GM12878 (cell line): ENCODE results near the gene PEX5. TPM values are rescaled to one million over a fixed set of nuclear protein-coding genes. Genes with fewer than 3 reads are reported as not detected.

Experiments
- ATAC-seq: fragments of 200-7000 bp; cut with Tn5 transposase; 3 replicates; pipeline ENCODE4 v1.9.1; 2020; ENCODE audit warnings: mild to moderate bottlenecking, moderate library complexity
- BruUV-seq: library from RNA; stranded (reverse); fragments of 400-500 nt; replicated peaks from 2 replicates; lab custom pipeline; 2021; lab: Mats Ljungman, UMichigan
- CTCF ChIA-PET: fragments of 300-600 bp; sonication (Branson Sonifier 250); formaldehyde crosslinking; extraction: SDS; loops from one replicate; lab custom pipeline; 2021; ENCODE audit warnings: inconsistent platforms; lab: Yijun Ruan, JAX
- POLR2A ChIA-PET: fragments of 350-600 bp; formaldehyde crosslinking; extraction: SDS; loops from one replicate; lab custom pipeline; 2021; ENCODE audit warnings: inconsistent platforms; lab: Charles Lee
- RAD21 ChIA-PET: fragments of 300-600 bp; sonication (Branson Sonifier 250); formaldehyde crosslinking; loops from one replicate; lab custom pipeline; 2023; ENCODE audit warnings: antibody characterized with exemption; ENCODE audit not compliant: unreplicated experiment; lab: Charles Lee
- SMC1A ChIA-PET: fragments of 300-600 bp; sonication (Branson Sonifier 250); formaldehyde crosslinking; loops from one replicate; lab custom pipeline; 2023; ENCODE audit not compliant: unreplicated experiment, uncharacterized antibody; lab: Charles Lee
- DNase-seq: peaks from one replicate; pipeline ENCODE4 v3.0.0-alpha.2; 2011; ENCODE audit warnings: low read depth, low spot score
- FAIRE-seq: peaks from 3 replicates; lab custom pipeline; 2011; peaks lifted over from hg19 to GRCh38; lab: Jason Lieb, UNC
- H2AFZ ChIP-seq: 2 replicates; pipeline ENCODE4 v1.6.0; 2011; ENCODE audit warnings: low read depth, low read length, control low read depth; ENCODE audit not compliant: control insufficient read depth
- H3K27ac ChIP-seq: 2 replicates; pipeline ENCODE4 v1.5.1; 2011; ENCODE audit warnings: control low read depth; ENCODE audit not compliant: control insufficient read depth, insufficient read depth
- H3K27me3 ChIP-seq, 2 experiments: replicated peaks in 1 of 2; 2 replicates each; pipeline versions ENCODE4 v1.6.0 to v1.6.1; 2011; ENCODE audit warnings: low read length in 1 of 2; ENCODE audit not compliant: control insufficient read depth in 2 of 2, insufficient read depth in 2 of 2
- H3K36me3 ChIP-seq, 2 experiments: 2 replicates each; pipeline ENCODE4 v1.5.1; 2011; ENCODE audit warnings: low read length in 1 of 2; ENCODE audit not compliant: control insufficient read depth in 2 of 2, insufficient read depth in 2 of 2
- H3K4me1 ChIP-seq: 2 replicates; pipeline ENCODE4 v1.6.1; 2011; ENCODE audit warnings: mild to moderate bottlenecking, low read length, moderate library complexity, mixed read lengths; ENCODE audit not compliant: control insufficient read depth, insufficient read depth
- H3K4me2 ChIP-seq: 2 replicates; pipeline ENCODE4 v1.6.0; 2011; ENCODE audit warnings: control low read depth; ENCODE audit not compliant: control insufficient read depth, insufficient read depth
- H3K4me3 ChIP-seq: fragments of 200-600 bp; sonication (generic); 2 replicates; pipeline ENCODE4 v1.5.1; 2016
- H3K79me2 ChIP-seq: 2 replicates; pipeline ENCODE4 v1.6.0; 2011; ENCODE audit warnings: low read length; ENCODE audit not compliant: control insufficient read depth, insufficient read depth
- H3K9ac ChIP-seq: 2 replicates; pipeline ENCODE4 v1.8.0; 2011; ENCODE audit warnings: low read length, control low read depth, mixed read lengths; ENCODE audit not compliant: control insufficient read depth, insufficient read depth
- H3K9me3 ChIP-seq: replicated peaks from 3 replicates; pipeline ENCODE4 v1.5.1; 2011; ENCODE audit warnings: mild to moderate bottlenecking, low read length; ENCODE audit not compliant: control insufficient read depth, insufficient read depth
- H4K20me1 ChIP-seq: 2 replicates; pipeline ENCODE4 v1.6.0; 2011; ENCODE audit not compliant: control insufficient read depth, insufficient read depth
- BMI1 ChIP-seq: fragments of 450-650 bp; IDR thresholded peaks from 2 replicates; pipeline ENCODE4 v1.6.1; 2016; ENCODE audit warnings: mild to moderate bottlenecking, moderate library complexity, borderline replicate concordance
- CBFB ChIP-seq: IDR thresholded peaks from 2 replicates; pipeline ENCODE4 v1.6.1; 2016; ENCODE audit warnings: antibody characterized with exemption, low read depth
- FOXM1 ChIP-seq: IDR thresholded peaks from 2 replicates; pipeline ENCODE4 v1.6.1; 2012; ENCODE audit warnings: low read depth, mild to moderate bottlenecking, inconsistent platforms, low read length, moderate library complexity
- JUNB ChIP-seq: IDR thresholded peaks from 2 replicates; pipeline ENCODE4 v1.6.1; 2016; ENCODE audit warnings: antibody characterized with exemption, mild to moderate bottlenecking
- RAD21 ChIP-seq: IDR thresholded peaks from 2 replicates; pipeline ENCODE4 v1.6.1; 2011; ENCODE audit warnings: mild to moderate bottlenecking, low read depth, low read length, moderate library complexity; ENCODE audit not compliant: insufficient read depth
- SIX5 ChIP-seq: IDR thresholded peaks from 2 replicates; pipeline ENCODE4 v1.6.1; 2011; ENCODE audit warnings: mild to moderate bottlenecking, low read depth, low read length, moderate library complexity; ENCODE audit not compliant: severe bottlenecking
- SMC3 ChIP-seq: IDR thresholded peaks from 2 replicates; pipeline ENCODE4 v1.6.1; 2011; ENCODE audit warnings: low read length, improper control_type of control experiment, borderline replicate concordance
- TBL1XR1 ChIP-seq: IDR thresholded peaks from 2 replicates; pipeline ENCODE4 v1.6.1; 2012; ENCODE audit warnings: low read depth, low read length, improper control_type of control experiment
- YY1 ChIP-seq: IDR thresholded peaks from 2 replicates; pipeline ENCODE4 v1.6.1; 2011; ENCODE audit warnings: low read depth, mild to moderate bottlenecking, low read length
- WGBS: methylation state at CpG from one replicate; pipeline ENCODE4 v1.1.6; 2016; ENCODE audit warnings: low lambda C conversion rate; ENCODE audit not compliant: insufficient replicate concordance, insufficient coverage; ENCODE audit errors: missing lambda C conversion rate; 5-methylcytosine and 5-hydroxymethylcytosine counted together
- in situ Hi-C: fragments of 300-500 bp; cut with MboI; formaldehyde crosslinking; loops from 9 replicates; pipeline ENCODE4 v1.14.3; 2018; ENCODE audit warnings: mixed read lengths
- intact Hi-C: fragments of 100-400 bp; cut with micrococcal nuclease; formaldehyde crosslinking; loops from one replicate; pipeline ENCODE4 v1.14.2; 2022; ENCODE audit not compliant: unreplicated experiment
- polyA plus RNA-seq, 11 experiments: library from polyadenylated mRNA; depleted of rRNA in 4 of 11; unstranded in 6 of 11; stranded (reverse) in 5 of 11; fragments of >200 nt; fragmentation: Nextera tagmentation in 4 of 11; fragmentation: Illumina TruSeq in 1 of 11; extraction: Ambion mirVana in 4 of 11; extraction: Trizol in 1 of 11; gene quantifications; 1 replicate in 1 of 11; 2 replicates in 10 of 11; pipeline versions ENCODE4 v1.2.1 to v1.2.3, GENCODE V29; 2011 to 2016; ENCODE audit warnings: inconsistent platforms in 2 of 11, missing spikeins in 2 of 11, low read depth in 1 of 11
- total RNA-seq, 4 experiments: library from RNA; depleted of rRNA in 3 of 4; stranded (reverse); fragments of >200 nt in 3 of 4; fragmentation: Illumina TruSeq in 1 of 4; extraction: Trizol in 1 of 4; gene quantifications; 2 replicates each; pipeline versions ENCODE4 v1.2.1 to v1.2.3, GENCODE V29; 2013 to 2021
- TF ChIP-seq, protein P1 (sequence below): fragments of 450-650 bp; IDR thresholded peaks from 2 replicates; pipeline ENCODE4 v1.6.1; 2017; ENCODE audit warnings: mild to moderate bottlenecking, low read depth, inconsistent platforms; ENCODE audit not compliant: poor library complexity, severe bottlenecking
- TF ChIP-seq, protein P2 (sequence below), 3 experiments: IDR thresholded peaks in 2 of 3; conservative IDR thresholded peaks in 1 of 3; 2 replicates each; pipeline ENCODE4 v1.5.1; 2011; ENCODE audit warnings: low read depth in 3 of 3, low read length in 3 of 3, mild to moderate bottlenecking in 3 of 3, control low read depth in 2 of 3, moderate library complexity in 2 of 3, inconsistent platforms in 1 of 3, mixed read lengths in 1 of 3; ENCODE audit not compliant: control insufficient read depth in 2 of 3, insufficient read depth in 1 of 3; ENCODE audit errors: extremely low read depth in 1 of 3

Gene PEX5
- total and polyA plus RNA-seq, 10 of the 15 experiments (the other 5 are each of a cell fraction or from before 2014, with no cell fraction given): 1.3 to 31.9 (median 13.1) TPM

DNA sequence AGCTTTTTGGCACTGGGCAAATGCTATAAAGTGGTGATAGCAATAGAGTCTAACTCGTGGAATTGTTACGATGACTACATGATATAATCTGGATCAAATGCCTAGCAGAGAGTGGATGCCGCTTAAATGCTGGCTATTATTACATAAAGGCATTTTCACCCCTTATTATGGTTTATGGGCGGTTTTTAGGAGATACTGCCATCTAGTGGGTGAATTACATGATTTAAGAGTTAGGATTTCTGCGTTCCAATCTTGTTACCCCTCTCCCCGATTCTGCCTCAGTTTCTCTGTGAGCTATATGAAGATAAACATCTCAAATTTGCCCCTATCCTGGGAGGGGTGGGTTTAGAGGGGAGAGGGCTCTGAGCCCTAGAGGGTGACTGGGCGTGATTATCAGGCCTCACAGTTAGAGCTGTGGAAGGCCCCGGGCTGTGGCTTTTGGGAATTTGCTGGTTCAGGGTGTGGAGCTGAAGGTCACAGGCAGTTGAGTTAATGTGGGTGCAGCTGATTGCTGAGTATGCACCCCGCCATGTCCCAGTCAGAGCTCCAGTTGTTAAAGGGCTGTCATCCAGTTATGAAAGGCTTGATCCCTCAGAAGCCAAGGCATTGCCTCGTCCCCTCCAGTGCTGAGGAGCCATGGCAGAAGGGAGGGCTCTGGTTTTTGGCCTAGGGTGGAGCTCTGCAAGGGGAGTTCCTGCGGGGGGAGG lies 44.9 kb upstream of the PEX5 start:
- Histone ChIP-seq H2AFZ (no peak overlapping the region), H3K9ac (no peak overlapping the region), H4K20me1 (no peaks in the 10 kb centered on the region; the same call in 1 of the 2 replicates), H3K4me2 (no peak overlapping the region), H3K4me3 (no peak overlapping the region), H3K79me2 (no peaks in the 10 kb centered on the region), H3K27ac (no peak overlapping the region), H3K9me3 (no peaks in the 10 kb centered on the region; the same call in 2 of the 3 replicates), H3K4me1 (no peaks in the 10 kb centered on the region), H3K27me3 (no peaks in the 10 kb centered on the region), H3K36me3 (peaks cover 3 to 18% of the 10 kb centered on the region in 2 experiments)
- no TSS peak for BruUV-seq
- 73% methylated on average over 11 of the region's 11 CpGs for WGBS
- ChIA-PET RAD21 (no interaction called here), SMC1A (interaction anchor here (0.8 to 2.7 kb wide), 5 partner anchors 20 to 180 kb away, joined by 3 to 13 read pairs (median 4); no protein-coding TSS in a partner anchor), CTCF (interaction anchor here (0.6 to 6.1 kb wide), 22 partner anchors 9 to 803 kb away, joined by 3 to 44 read pairs (median 4); partner anchors contain the start of genes C1RL, LPCAT3 and TNFRSF1A), POLR2A (interaction anchor here (1.4 kb wide), 1 partner anchor 37 kb away, joined by 3 read pairs; no protein-coding TSS in a partner anchor)
- in situ Hi-C loops: no loop called here
- TF ChIP-seq TBL1XR1 (no peak), RAD21 (peak; percentile 27; the same call in 1 of the 2 replicates), JUNB (no peak), SMC3 (peak; percentile 12; the same call in 1 of the 2 replicates), BMI1 (no peak), SIX5 (no peak), YY1 (no peak), CBFB (no peak), FOXM1 (no peak)
- TF ChIP-seq, protein P1, sequence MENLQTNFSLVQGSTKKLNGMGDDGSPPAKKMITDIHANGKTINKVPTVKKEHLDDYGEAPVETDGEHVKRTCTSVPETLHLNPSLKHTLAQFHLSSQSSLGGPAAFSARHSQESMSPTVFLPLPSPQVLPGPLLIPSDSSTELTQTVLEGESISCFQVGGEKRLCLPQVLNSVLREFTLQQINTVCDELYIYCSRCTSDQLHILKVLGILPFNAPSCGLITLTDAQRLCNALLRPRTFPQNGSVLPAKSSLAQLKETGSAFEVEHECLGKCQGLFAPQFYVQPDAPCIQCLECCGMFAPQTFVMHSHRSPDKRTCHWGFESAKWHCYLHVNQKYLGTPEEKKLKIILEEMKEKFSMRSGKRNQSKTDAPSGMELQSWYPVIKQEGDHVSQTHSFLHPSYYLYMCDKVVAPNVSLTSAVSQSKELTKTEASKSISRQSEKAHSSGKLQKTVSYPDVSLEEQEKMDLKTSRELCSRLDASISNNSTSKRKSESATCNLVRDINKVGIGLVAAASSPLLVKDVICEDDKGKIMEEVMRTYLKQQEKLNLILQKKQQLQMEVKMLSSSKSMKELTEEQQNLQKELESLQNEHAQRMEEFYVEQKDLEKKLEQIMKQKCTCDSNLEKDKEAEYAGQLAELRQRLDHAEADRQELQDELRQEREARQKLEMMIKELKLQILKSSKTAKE: no peak
- TF ChIP-seq, protein P2, sequence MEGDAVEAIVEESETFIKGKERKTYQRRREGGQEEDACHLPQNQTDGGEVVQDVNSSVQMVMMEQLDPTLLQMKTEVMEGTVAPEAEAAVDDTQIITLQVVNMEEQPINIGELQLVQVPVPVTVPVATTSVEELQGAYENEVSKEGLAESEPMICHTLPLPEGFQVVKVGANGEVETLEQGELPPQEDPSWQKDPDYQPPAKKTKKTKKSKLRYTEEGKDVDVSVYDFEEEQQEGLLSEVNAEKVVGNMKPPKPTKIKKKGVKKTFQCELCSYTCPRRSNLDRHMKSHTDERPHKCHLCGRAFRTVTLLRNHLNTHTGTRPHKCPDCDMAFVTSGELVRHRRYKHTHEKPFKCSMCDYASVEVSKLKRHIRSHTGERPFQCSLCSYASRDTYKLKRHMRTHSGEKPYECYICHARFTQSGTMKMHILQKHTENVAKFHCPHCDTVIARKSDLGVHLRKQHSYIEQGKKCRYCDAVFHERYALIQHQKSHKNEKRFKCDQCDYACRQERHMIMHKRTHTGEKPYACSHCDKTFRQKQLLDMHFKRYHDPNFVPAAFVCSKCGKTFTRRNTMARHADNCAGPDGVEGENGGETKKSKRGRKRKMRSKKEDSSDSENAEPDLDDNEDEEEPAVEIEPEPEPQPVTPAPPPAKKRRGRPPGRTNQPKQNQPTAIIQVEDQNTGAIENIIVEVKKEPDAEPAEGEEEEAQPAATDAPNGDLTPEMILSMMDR (IDR thresholded peaks at IDR 0.05 in 2 of 3, conservative IDR thresholded peaks at IDR 0.05 in 1 of 3; ENCODE audit: control insufficient read depth in 2 of 3, extremely low read depth in 1 of 3, insufficient read depth in 1 of 3, low read depth in 3 of 3, low read length in 3 of 3): peak; percentile 42 to 53 (median 46); a peak in 4 of 6 replicates
- FAIRE-seq (peak; percentile 70), ATAC-seq (peak; percentile 69), DNase-seq (no peak)
- intact Hi-C loops: loop anchor here (5.0 kb wide), 1 partner anchor 493 kb away; no protein-coding TSS in a partner anchor
